Dedifferentiated amniotic fluid mesenchymal stem cell (primary cell): ENCODE measurements around the gene ETNK1.
A peak's percentile ranks its signal among the peaks of the same experiment; 100 is the strongest.
"Not testable (repeated sequence)": the region's sequence is repeated elsewhere in the genome, so short reads cannot be mapped to it uniquely, and the experiment has no call there.

Experiments
- DNase-seq: peaks from one replicate; pipeline ENCODE4 v3.0.0-alpha.2; 2016; ENCODE audit errors: extremely low spot score

Gene ETNK1

GRCh38 chr12:22624870-22625761 is at the start of gene ETNK1:
Gene ETNK1, plus strand, starts transcription at chr12:22625171. Its CDS starts 260 bp downstream, at chr12:22625431.
- peak; percentile 87 for DNase-seq

- no peak for DNase-seq
Observed at GRCh38 chr12:22576065-22576464, 48.9 kb upstream of the ETNK1 start.

GRCh38 chr12:22576473-22576872 is 48.5 kb upstream of the ETNK1 start:
- no peak for DNase-seq

GRCh38 chr12:22577667-22578066 is 47.3 kb upstream of the ETNK1 start:
- no peak for DNase-seq

- DNase-seq = no peak
Observed at GRCh38 chr12:22578328-22578727, 46.6 kb upstream of the ETNK1 start.

GRCh38 chr12:22588817-22589216 is 36.2 kb upstream of the ETNK1 start:
- no peak for DNase-seq

- no peak for DNase-seq
Observed at GRCh38 chr12:22593864-22594263, 31.1 kb upstream of the ETNK1 start.

GRCh38 chr12:22597539-22597938 is 27.4 kb upstream of the ETNK1 start:
- not testable (repeated sequence) for DNase-seq

GRCh38 chr12:22598141-22598762 is 26.7 kb upstream of the ETNK1 start:
- DNase-seq = no peak

- no peak for DNase-seq
Observed at GRCh38 chr12:22598763-22599161, 26.2 kb upstream of the ETNK1 start.

GRCh38 chr12:22600181-22600580 is 24.8 kb upstream of the ETNK1 start:
- DNase-seq = no peak

- no peak for DNase-seq
Observed at GRCh38 chr12:22609501-22609900, 15.5 kb upstream of the ETNK1 start.

- DNase-seq = no peak
Observed at GRCh38 chr12:22610131-22610530, 14.8 kb upstream of the ETNK1 start.

- not testable (repeated sequence) for DNase-seq
Observed at GRCh38 chr12:22612822-22613221, 12.1 kb upstream of the ETNK1 start.

GRCh38 chr12:22615963-22616501 is 8.9 kb upstream of the ETNK1 start:
- DNase-seq = no peak

GRCh38 chr12:22617630-22618029 is 7.3 kb upstream of the ETNK1 start:
- no peak for DNase-seq

- no peak for DNase-seq
Observed at GRCh38 chr12:22624548-22624869, 462 bp upstream of the ETNK1 start.

- no peak for DNase-seq
Observed at GRCh38 chr12:22625762-22626294, 857 bp downstream of the ETNK1 start.

- DNase-seq = peak; percentile 28
Observed at GRCh38 chr12:22626406-22626805, 1.4 kb downstream of the ETNK1 start.

GRCh38 chr12:22627371-22627770 is 2.4 kb downstream of the ETNK1 start:
- no peak for DNase-seq

GRCh38 chr12:22628228-22628627 is 3.3 kb downstream of the ETNK1 start:
- no peak for DNase-seq

GRCh38 chr12:22631863-22632463 is 7.0 kb downstream of the ETNK1 start:
- peak; percentile 36 for DNase-seq
